Activated CD8-positive, alpha-beta memory T cell treated with anti-CD3 and anti-CD28 coated beads for 24 hours (primary cell): ENCODE results near the gene BSND.

Source experiments
- DNase-seq: peaks from one replicate; pipeline ENCODE4 v3.0.0-alpha.2; 2020

The BSND gene

GRCh38 chr1:55049914-55050278, 51.2 kb downstream of the BSND start:
- DNase-seq, result no peak

GRCh38 chr1:55050283-55050682, 51.5 kb downstream of the BSND start:
- no peak for DNase-seq

GRCh38 chr1:55051169-55051568, 52.4 kb downstream of the BSND start:
- DNase-seq, result no peak

- DNase-seq, result no peak
Observed at GRCh38 chr1:55051621-55052020, 52.9 kb downstream of the BSND start.

GRCh38 chr1:55052221-55053142, 53.7 kb downstream of the BSND start:
- DNase-seq, result no peak

GRCh38 chr1:55053265-55053954, 54.7 kb downstream of the BSND start:
- DNase-seq, result no peak

GRCh38 chr1:55054396-55054795, 55.7 kb downstream of the BSND start:
- DNase-seq, result no peak

GRCh38 chr1:55055084-55055882, 56.5 kb downstream of the BSND start:
- DNase-seq, result no peak

GRCh38 chr1:55055951-55056631, 57.4 kb downstream of the BSND start:
- no peak for DNase-seq

- DNase-seq, result no peak
Observed at GRCh38 chr1:55056632-55056992, 57.9 kb downstream of the BSND start.

GRCh38 chr1:55057270-55057955, 58.7 kb downstream of the BSND start:
- DNase-seq, result no peak

- DNase-seq, result no peak
Observed at GRCh38 chr1:55057956-55058298, 59.2 kb downstream of the BSND start.

- peak; percentile 55 for DNase-seq
Observed at GRCh38 chr1:55059302-55060132, 60.8 kb downstream of the BSND start.

- DNase-seq, result peak; percentile 47
Observed at GRCh38 chr1:55060133-55060999, 61.6 kb downstream of the BSND start.

GRCh38 chr1:55061000-55061705, 62.4 kb downstream of the BSND start:
- DNase-seq, result peak; percentile 49
